AML-193 (cell line): Measurements from ENCODE around the gene RBP2.
A peak's percentile ranks its signal among the peaks of the same experiment; 100 is the strongest.

ENCODE experiments used
- DNase-seq, 2 experiments: peaks; one replicate each; lab custom pipeline; 2025; lab: John Stamatoyannopoulos, UW

The RBP2 gene

GRCh38 chr3:139476348-139476747 lies at the start of gene RBP2:
RBP2 (minus strand) TSS chr3:139476516; CDS start chr3:139476459, 57 bp downstream.
- DNase-seq = no peak

DNA sequence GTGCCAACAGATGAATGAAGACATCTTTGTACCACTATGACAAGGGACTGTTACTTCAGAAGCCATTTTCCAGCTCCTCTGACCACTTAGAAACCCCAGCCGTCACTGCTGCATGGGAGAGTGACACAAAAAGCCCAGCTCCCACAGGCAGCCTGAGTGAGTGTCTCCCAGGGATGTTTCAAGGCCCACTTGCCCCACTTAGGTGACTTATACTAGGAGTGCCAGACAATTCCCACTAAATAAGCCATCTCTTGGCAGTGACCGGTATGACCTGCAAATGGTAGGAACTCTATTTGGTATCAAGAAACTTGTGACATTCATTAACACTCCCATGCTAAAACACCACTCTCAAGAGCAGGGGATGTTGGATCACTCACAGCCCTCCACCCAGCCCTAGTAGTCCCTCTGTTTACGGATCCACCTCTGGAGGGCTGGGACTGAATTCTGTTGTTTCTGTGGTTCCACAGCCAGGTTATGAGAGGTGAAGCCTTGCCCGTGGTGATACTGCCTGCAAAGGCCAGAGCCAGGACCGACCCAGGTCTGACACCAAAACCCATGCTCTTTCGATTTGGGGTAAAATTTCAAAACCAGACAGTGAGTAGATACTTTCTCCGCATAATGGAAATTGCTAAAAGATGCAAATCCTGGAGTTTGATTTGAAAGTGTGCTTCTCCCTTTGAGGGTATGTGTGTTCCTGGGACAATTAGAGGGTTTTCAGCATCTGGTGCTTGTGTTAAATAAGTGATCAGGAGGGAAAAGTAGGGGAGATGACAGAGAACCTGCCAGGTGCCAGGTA lies 48.7 kb upstream of the RBP2 start:
- no peak for DNase-seq

DNA sequence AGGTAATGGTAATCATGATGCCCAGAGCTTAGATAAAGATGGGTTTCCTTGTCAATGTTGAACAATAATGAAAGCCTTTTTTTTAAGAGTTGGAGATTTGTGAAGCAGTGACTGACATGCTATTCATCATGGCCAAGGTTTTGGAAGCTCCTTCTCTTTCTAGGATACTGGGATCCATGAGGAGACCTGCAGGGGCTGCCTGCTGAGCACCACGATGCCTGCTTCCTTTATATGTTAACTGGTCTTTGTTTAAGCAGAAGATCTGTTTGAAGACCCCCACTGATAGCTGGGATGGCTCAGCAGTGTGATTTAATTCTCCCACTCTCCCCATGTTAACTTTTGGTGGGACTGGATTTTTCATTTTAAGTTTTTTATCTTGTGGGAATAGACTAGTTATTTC lies 47.4 kb upstream of the RBP2 start:
- DNase-seq = no peak

- DNase-seq = no peak
These were observed 46.9 kb upstream of the RBP2 start for GRCh38 chr3:139523166-139523565.

- peak in 1 of 2 experiments; percentile 7 for DNase-seq
These were observed 46.1 kb upstream of the RBP2 start for GRCh38 chr3:139522421-139522820.

- no peak for DNase-seq
These were observed 45.5 kb upstream of the RBP2 start for GRCh38 chr3:139521816-139522215.

DNA sequence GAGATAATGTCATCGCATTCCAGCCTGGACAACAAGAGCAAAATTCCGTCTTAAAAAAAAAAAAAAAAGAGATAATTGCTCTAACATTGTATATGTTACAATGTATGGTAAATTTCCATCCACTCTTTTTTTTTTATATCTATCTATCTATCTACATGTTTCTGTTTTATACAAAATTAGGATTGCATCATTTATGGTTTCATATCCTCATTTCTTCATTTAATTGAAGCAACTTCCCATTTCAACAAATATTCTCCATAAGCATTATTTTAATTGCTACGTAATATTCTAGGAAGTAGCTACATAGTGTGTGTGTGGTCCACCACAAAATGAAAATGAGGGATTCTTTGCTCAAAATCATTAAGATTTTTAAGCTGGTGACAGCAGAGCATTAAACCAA lies 44.8 kb upstream of the RBP2 start:
- DNase-seq = no peak

- DNase-seq = peak; percentile 6 to 15
These were observed 43.9 kb upstream of the RBP2 start for GRCh38 chr3:139519998-139520737.

GRCh38 chr3:139518926-139519842 lies 42.9 kb upstream of the RBP2 start:
- no peak for DNase-seq

GRCh38 chr3:139518306-139518705 lies 42.0 kb upstream of the RBP2 start:
- no peak for DNase-seq

GRCh38 chr3:139517321-139518065 lies 41.2 kb upstream of the RBP2 start:
- no peak for DNase-seq

DNA sequence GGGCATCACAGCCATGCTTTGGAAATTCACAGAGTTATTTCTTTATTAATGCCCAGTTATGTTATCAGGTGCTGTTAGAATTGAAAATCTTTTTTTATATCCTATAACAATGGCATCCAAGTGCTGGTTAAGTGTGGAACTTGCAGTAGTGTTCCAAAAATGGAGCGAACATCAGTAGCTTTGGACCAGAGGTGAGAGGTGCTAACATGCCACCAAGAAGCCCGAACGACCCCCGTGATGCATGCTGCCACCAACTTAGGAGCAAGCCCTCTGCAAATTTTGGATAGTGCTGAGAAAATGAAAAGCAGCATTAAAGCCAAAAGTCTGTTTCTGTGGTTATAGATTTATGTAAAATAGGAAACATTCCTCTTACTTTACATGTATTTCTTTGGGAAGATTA lies 38.4 kb upstream of the RBP2 start:
- DNase-seq = no peak

GRCh38 chr3:139509631-139510030 lies 33.3 kb upstream of the RBP2 start:
- DNase-seq = no peak

DNA sequence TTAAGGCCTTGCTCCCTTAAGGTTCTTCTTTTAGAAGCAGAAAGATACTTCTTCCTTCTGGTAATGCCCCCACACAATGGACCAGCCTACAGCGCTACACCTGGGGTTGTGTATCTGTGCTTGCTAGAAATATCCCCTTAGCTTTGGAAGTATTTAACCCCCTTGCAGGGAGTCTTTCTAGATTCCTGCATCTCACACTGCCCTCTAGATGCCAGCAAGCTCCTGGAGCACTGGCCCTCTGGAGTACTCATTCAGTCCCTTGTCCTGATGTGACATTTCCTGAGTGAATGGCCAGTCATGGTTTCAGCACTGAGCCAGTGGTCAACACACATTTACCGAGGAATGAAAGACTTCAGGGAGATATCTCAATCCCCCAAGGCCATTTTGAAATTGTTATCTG lies 30.4 kb upstream of the RBP2 start:
- DNase-seq = no peak

DNA sequence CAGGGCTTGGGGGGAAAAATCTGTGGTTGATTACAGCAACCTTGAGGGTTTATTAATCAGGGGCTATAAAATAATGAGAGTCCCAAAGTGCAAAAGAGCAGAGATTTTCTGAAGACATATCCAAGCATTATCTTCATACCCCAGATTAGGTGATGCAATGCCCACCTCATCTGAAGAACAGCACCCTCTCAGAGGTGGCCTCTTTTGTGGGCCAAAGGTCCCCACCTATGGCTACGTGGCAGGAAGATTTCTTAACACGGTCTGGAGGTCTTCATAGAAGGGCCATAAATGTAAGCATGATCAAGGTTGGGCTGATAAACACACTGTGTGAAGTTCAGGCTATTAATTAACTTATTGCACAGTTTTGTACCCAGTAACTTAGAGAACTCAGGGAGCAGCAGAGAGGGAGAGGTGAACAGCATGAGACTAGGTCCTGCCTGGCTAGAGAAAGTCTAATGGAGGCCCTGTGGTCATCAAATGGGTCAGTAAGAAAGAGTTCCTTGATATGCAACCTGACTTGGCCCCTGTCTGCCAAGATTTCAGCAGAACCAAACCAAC lies 29.6 kb upstream of the RBP2 start:
- no peak for DNase-seq

GRCh38 chr3:139499536-139499935 lies 23.2 kb upstream of the RBP2 start:
- DNase-seq = no peak

DNA sequence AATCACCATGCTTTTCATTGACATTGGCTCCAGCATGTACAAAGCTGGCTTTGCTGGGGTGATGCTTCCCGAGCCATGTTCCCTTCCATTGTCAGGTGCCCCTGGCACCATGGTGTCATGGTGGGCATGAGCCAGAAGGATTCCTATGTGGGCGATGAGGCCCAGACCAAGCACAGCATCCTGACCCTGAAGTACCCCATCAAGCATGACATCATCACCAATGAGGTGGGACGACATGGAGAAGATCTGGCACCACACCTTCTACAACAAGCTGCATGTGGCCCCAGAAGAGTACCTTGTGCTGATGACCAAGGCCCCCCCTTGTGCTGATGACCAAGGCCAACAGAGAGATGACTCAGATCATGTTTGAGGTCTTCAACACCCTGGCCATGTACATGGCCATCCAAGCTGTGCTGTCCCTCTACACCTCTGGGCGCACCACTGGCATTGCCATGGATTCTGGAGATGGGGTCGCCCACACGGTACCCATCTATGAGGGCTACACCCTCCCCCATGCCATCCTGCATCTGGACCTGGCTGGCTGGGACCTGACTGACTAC lies 17.6 kb upstream of the RBP2 start:
- no peak for DNase-seq

GRCh38 chr3:139491966-139492365 lies 15.7 kb upstream of the RBP2 start:
- no peak for DNase-seq

- no peak for DNase-seq
These were observed 14.8 kb upstream of the RBP2 start for GRCh38 chr3:139491027-139491700.

DNA sequence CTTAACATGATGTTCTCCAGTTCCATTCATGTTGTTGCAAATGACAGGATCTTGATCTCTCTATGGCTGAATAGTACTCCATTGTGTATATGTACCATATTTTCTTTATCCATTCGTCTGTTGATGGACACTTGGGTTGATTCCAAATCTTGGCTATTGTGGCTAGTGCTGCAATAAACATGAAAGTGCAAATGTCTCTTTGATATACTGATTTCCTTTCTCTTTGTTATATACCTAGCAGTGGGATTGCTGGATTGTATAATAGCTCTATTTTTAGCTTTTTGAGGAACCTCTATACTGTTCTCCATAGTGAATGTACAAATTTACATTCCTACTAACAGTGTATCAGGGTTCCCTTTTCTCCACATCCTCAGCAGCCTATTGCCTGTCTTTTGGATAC lies 5.9 kb upstream of the RBP2 start:
- no peak for DNase-seq
